Measurements from ENCODE around the gene SEC24B. TPM values are rescaled to one million over a fixed set of nuclear protein-coding genes. Genes with fewer than 3 reads are reported as not detected.

The SEC24B gene
- total RNA-seq, 1 donor from 2014 or later, result 24.1 TPM

- no peak overlapping the region for H3K4me3 ChIP-seq (ENCODE audit: low read depth, low read length)
- DNase-seq (ENCODE audit: low read depth), result no peak
- no peaks in the 10 kb centered on the region for H3K27me3 ChIP-seq (ENCODE audit: control insufficient read depth, insufficient read depth, low read length)
- H3K36me3 ChIP-seq (ENCODE audit: control insufficient read depth, insufficient read depth, low read length), result no peaks in the 10 kb centered on the region
- TF ChIP-seq CTCF (IDR thresholded peaks at IDR 0.05; ENCODE audit: insufficient read depth, low read length, poor library complexity, severe bottlenecking), result no peak
Measured at GRCh38 chr4:109495514-109495913, 61.9 kb downstream of the SEC24B start.

GRCh38 chr4:109496875-109497274 lies 63.3 kb downstream of the SEC24B start:
- no peak for DNase-seq (ENCODE audit: low read depth)
- H3K36me3 ChIP-seq (ENCODE audit: control insufficient read depth, insufficient read depth, low read length), result no peaks in the 10 kb centered on the region

GRCh38 chr4:109497511-109497910 lies 63.9 kb downstream of the SEC24B start:
- Histone ChIP-seq H3K36me3 (ENCODE audit: control insufficient read depth, insufficient read depth, low read length) (no peaks in the 10 kb centered on the region), H3K4me3 (ENCODE audit: low read depth, low read length) (no peak overlapping the region), H3K27me3 (ENCODE audit: control insufficient read depth, insufficient read depth, low read length) (no peaks in the 10 kb centered on the region)
- TF ChIP-seq CTCF (IDR thresholded peaks at IDR 0.05; ENCODE audit: insufficient read depth, low read length, poor library complexity, severe bottlenecking), result no peak
- no peak for DNase-seq (ENCODE audit: low read depth)

More at GRCh38 chr4:109496875-109497274, 63.3 kb downstream of the SEC24B start:
- TF ChIP-seq CTCF (IDR thresholded peaks at IDR 0.05; ENCODE audit: insufficient read depth, low read length, poor library complexity, severe bottlenecking), result no peak
- Histone ChIP-seq H3K4me3 (ENCODE audit: low read depth, low read length) (no peak overlapping the region), H3K27me3 (ENCODE audit: control insufficient read depth, insufficient read depth, low read length) (no peaks in the 10 kb centered on the region)

GRCh38 chr4:109499513-109499912 lies 65.9 kb downstream of the SEC24B start:
- Histone ChIP-seq H3K27me3 (ENCODE audit: control insufficient read depth, insufficient read depth, low read length) (no peaks in the 10 kb centered on the region), H3K4me3 (ENCODE audit: low read depth, low read length) (no peak overlapping the region), H3K36me3 (ENCODE audit: control insufficient read depth, insufficient read depth, low read length) (no peaks in the 10 kb centered on the region)
- DNase-seq (ENCODE audit: low read depth), result no peak
- no peak for TF ChIP-seq CTCF (IDR thresholded peaks at IDR 0.05; ENCODE audit: insufficient read depth, low read length, poor library complexity, severe bottlenecking)

GRCh38 chr4:109506890-109507289 lies 73.3 kb downstream of the SEC24B start:
- no peaks in the 10 kb centered on the region for H3K36me3 ChIP-seq (ENCODE audit: control insufficient read depth, insufficient read depth, low read length)
- no peak for TF ChIP-seq CTCF (IDR thresholded peaks at IDR 0.05; ENCODE audit: insufficient read depth, low read length, poor library complexity, severe bottlenecking)
- no peak for DNase-seq (ENCODE audit: low read depth)
- H3K27me3 ChIP-seq (ENCODE audit: control insufficient read depth, insufficient read depth, low read length), result no peaks in the 10 kb centered on the region
- H3K4me3 ChIP-seq (ENCODE audit: low read depth, low read length), result no peak overlapping the region

- Histone ChIP-seq H3K4me3 (ENCODE audit: low read depth, low read length) (no peak overlapping the region), H3K27me3 (ENCODE audit: control insufficient read depth, insufficient read depth, low read length) (no peaks in the 10 kb centered on the region), H3K36me3 (ENCODE audit: control insufficient read depth, insufficient read depth, low read length) (no peaks in the 10 kb centered on the region)
- TF ChIP-seq CTCF (IDR thresholded peaks at IDR 0.05; ENCODE audit: insufficient read depth, low read length, poor library complexity, severe bottlenecking), result no peak
- DNase-seq (ENCODE audit: low read depth), result no peak
Measured at GRCh38 chr4:109510687-109511086, 77.1 kb downstream of the SEC24B start.

All from kidney epithelial cell (primary cell).